ENCODE measurements around the gene OR52K2.

Gene OR52K2

GRCh38 chr11:4441515-4441914, 7.6 kb upstream of the OR52K2 start:
- Histone ChIP-seq H3K9me3 (ENCODE audit: insufficient read depth, low read length) (no peaks in the 10 kb centered on the region), H3K36me3 (ENCODE audit: insufficient read depth, insufficient read length, low read length) (no peaks in the 10 kb centered on the region), H3K4me1 (ENCODE audit: insufficient read depth, insufficient read length) (no peaks in the 10 kb centered on the region), H3K9ac (ENCODE audit: insufficient read length, low read depth) (no peak overlapping the region), H3K27me3 (ENCODE audit: insufficient read depth, insufficient read length) (no peaks in the 10 kb centered on the region), H3K4me3 (ENCODE audit: insufficient read length, low read depth) (no peak overlapping the region)
- TF ChIP-seq SUZ12 (IDR thresholded peaks at IDR 0.05; ENCODE audit: extremely low read depth, insufficient read depth, insufficient read length) (no peak), ZNF274 (IDR thresholded peaks at IDR 0.05; ENCODE audit: low read depth, low read length) (no peak), YY1 (IDR thresholded peaks at IDR 0.05; ENCODE audit: insufficient read depth, insufficient read length) (no peak)
- DNase-seq (ENCODE audit: low read depth, low spot score), result no peak

- TF ChIP-seq ZNF274 (IDR thresholded peaks at IDR 0.05; ENCODE audit: low read depth, low read length) (no peak), SUZ12 (IDR thresholded peaks at IDR 0.05; ENCODE audit: extremely low read depth, insufficient read depth, insufficient read length) (no peak), YY1 (IDR thresholded peaks at IDR 0.05; ENCODE audit: insufficient read depth, insufficient read length) (no peak)
- no peak overlapping the region for H3K4me3 ChIP-seq (ENCODE audit: insufficient read length, low read depth)
- no peaks in the 10 kb centered on the region for H3K27me3 ChIP-seq (ENCODE audit: insufficient read depth, insufficient read length)
- no peak overlapping the region for H3K9ac ChIP-seq (ENCODE audit: insufficient read length, low read depth)
- DNase-seq (ENCODE audit: low read depth, low spot score), result no peak
- H3K4me1 ChIP-seq (ENCODE audit: insufficient read depth, insufficient read length), result no peaks in the 10 kb centered on the region
- H3K9me3 ChIP-seq (ENCODE audit: insufficient read depth, low read length), result no peaks in the 10 kb centered on the region
- no peaks in the 10 kb centered on the region for H3K36me3 ChIP-seq (ENCODE audit: insufficient read depth, insufficient read length, low read length)
Measured at GRCh38 chr11:4443232-4443891, 5.7 kb upstream of the OR52K2 start.

- no peak for DNase-seq (ENCODE audit: low read depth, low spot score)
- H3K9ac ChIP-seq (ENCODE audit: insufficient read length, low read depth), result no peak overlapping the region
- H3K9me3 ChIP-seq (ENCODE audit: insufficient read depth, low read length), result peaks cover 12% of the 10 kb centered on the region; the same call in 1 of the 2 replicates
- no peaks in the 10 kb centered on the region for H3K27me3 ChIP-seq (ENCODE audit: insufficient read depth, insufficient read length)
- TF ChIP-seq YY1 (IDR thresholded peaks at IDR 0.05; ENCODE audit: insufficient read depth, insufficient read length) (no peak), ZNF274 (IDR thresholded peaks at IDR 0.05; ENCODE audit: low read depth, low read length) (no peak), SUZ12 (IDR thresholded peaks at IDR 0.05; ENCODE audit: extremely low read depth, insufficient read depth, insufficient read length) (no peak)
- no peaks in the 10 kb centered on the region for H3K4me1 ChIP-seq (ENCODE audit: insufficient read depth, insufficient read length)
- H3K4me3 ChIP-seq (ENCODE audit: insufficient read length, low read depth), result no peak overlapping the region
- H3K36me3 ChIP-seq (ENCODE audit: insufficient read depth, insufficient read length, low read length), result no peaks in the 10 kb centered on the region
Measured at GRCh38 chr11:4453118-4453517, 4.0 kb downstream of the OR52K2 start.

GRCh38 chr11:4454021-4454420, 4.9 kb downstream of the OR52K2 start:
- no peaks in the 10 kb centered on the region for H3K27me3 ChIP-seq (ENCODE audit: insufficient read depth, insufficient read length)
- H3K4me3 ChIP-seq (ENCODE audit: insufficient read length, low read depth), result no peak overlapping the region
- H3K36me3 ChIP-seq (ENCODE audit: insufficient read depth, insufficient read length, low read length), result no peaks in the 10 kb centered on the region
- no peak for DNase-seq (ENCODE audit: low read depth, low spot score)
- TF ChIP-seq YY1 (IDR thresholded peaks at IDR 0.05; ENCODE audit: insufficient read depth, insufficient read length) (no peak), SUZ12 (IDR thresholded peaks at IDR 0.05; ENCODE audit: extremely low read depth, insufficient read depth, insufficient read length) (no peak), ZNF274 (IDR thresholded peaks at IDR 0.05; ENCODE audit: low read depth, low read length) (no peak)
- peaks cover 12% of the 10 kb centered on the region; the same call in 1 of the 2 replicates for H3K9me3 ChIP-seq (ENCODE audit: insufficient read depth, low read length)
- no peak overlapping the region for H3K9ac ChIP-seq (ENCODE audit: insufficient read length, low read depth)
- no peaks in the 10 kb centered on the region for H3K4me1 ChIP-seq (ENCODE audit: insufficient read depth, insufficient read length)

GRCh38 chr11:4455419-4455818, 6.3 kb downstream of the OR52K2 start:
- Histone ChIP-seq H3K27me3 (ENCODE audit: insufficient read depth, insufficient read length) (no peaks in the 10 kb centered on the region), H3K9me3 (ENCODE audit: insufficient read depth, low read length) (peaks cover 12% of the 10 kb centered on the region; the same call in 1 of the 2 replicates), H3K4me3 (ENCODE audit: insufficient read length, low read depth) (no peak overlapping the region), H3K9ac (ENCODE audit: insufficient read length, low read depth) (no peak overlapping the region), H3K4me1 (ENCODE audit: insufficient read depth, insufficient read length) (no peaks in the 10 kb centered on the region), H3K36me3 (ENCODE audit: insufficient read depth, insufficient read length, low read length) (no peaks in the 10 kb centered on the region)
- DNase-seq (ENCODE audit: low read depth, low spot score), result no peak
- TF ChIP-seq SUZ12 (IDR thresholded peaks at IDR 0.05; ENCODE audit: extremely low read depth, insufficient read depth, insufficient read length) (no peak), ZNF274 (IDR thresholded peaks at IDR 0.05; ENCODE audit: low read depth, low read length) (no peak), YY1 (IDR thresholded peaks at IDR 0.05; ENCODE audit: insufficient read depth, insufficient read length) (no peak)

- H3K9me3 ChIP-seq (ENCODE audit: insufficient read depth, low read length), result peaks cover 27% of the 10 kb centered on the region
- no peak for DNase-seq (ENCODE audit: low read depth, low spot score)
Measured at GRCh38 chr11:4459500-4459899, 10.4 kb downstream of the OR52K2 start.

GRCh38 chr11:4460151-4460550, 11.1 kb downstream of the OR52K2 start:
- H3K9me3 ChIP-seq (ENCODE audit: insufficient read depth, low read length), result peaks cover 28% of the 10 kb centered on the region
- TF ChIP-seq YY1 (IDR thresholded peaks at IDR 0.05; ENCODE audit: insufficient read depth, insufficient read length), result no peak
- TF ChIP-seq ZNF274 (IDR thresholded peaks at IDR 0.05; ENCODE audit: low read depth, low read length), result no peak
- TF ChIP-seq SUZ12 (IDR thresholded peaks at IDR 0.05; ENCODE audit: extremely low read depth, insufficient read depth, insufficient read length), result no peak
- DNase-seq (ENCODE audit: low read depth, low spot score), result no peak
- no peaks in the 10 kb centered on the region for H3K27me3 ChIP-seq (ENCODE audit: insufficient read depth, insufficient read length)
- H3K4me3 ChIP-seq (ENCODE audit: insufficient read length, low read depth), result no peak overlapping the region
- H3K36me3 ChIP-seq (ENCODE audit: insufficient read depth, insufficient read length, low read length), result no peaks in the 10 kb centered on the region
- no peaks in the 10 kb centered on the region for H3K4me1 ChIP-seq (ENCODE audit: insufficient read depth, insufficient read length)
- H3K9ac ChIP-seq (ENCODE audit: insufficient read length, low read depth), result no peak overlapping the region

More at GRCh38 chr11:4459500-4459899, 10.4 kb downstream of the OR52K2 start:
- Histone ChIP-seq H3K36me3 (ENCODE audit: insufficient read depth, insufficient read length, low read length) (no peaks in the 10 kb centered on the region), H3K4me3 (ENCODE audit: insufficient read length, low read depth) (no peak overlapping the region), H3K4me1 (ENCODE audit: insufficient read depth, insufficient read length) (no peaks in the 10 kb centered on the region), H3K27me3 (ENCODE audit: insufficient read depth, insufficient read length) (no peaks in the 10 kb centered on the region), H3K9ac (ENCODE audit: insufficient read length, low read depth) (no peak overlapping the region)
- TF ChIP-seq SUZ12 (IDR thresholded peaks at IDR 0.05; ENCODE audit: extremely low read depth, insufficient read depth, insufficient read length) (no peak), YY1 (IDR thresholded peaks at IDR 0.05; ENCODE audit: insufficient read depth, insufficient read length) (no peak), ZNF274 (IDR thresholded peaks at IDR 0.05; ENCODE audit: low read depth, low read length) (no peak)
